H1 (cell line): ENCODE measurements around the gene PXMP4. TPM values are rescaled to one million over a fixed set of nuclear protein-coding genes. Genes with fewer than 3 reads are reported as not detected.

Experiments used
- CHD7 ChIP-seq: fragments of 300-600 bp; sonication (generic); IDR thresholded peaks from 2 replicates; pipeline ENCODE4 v1.7.1; 2012; ENCODE audit warnings: low read length, moderate library complexity, mild to moderate bottlenecking, inconsistent platforms; ENCODE audit not compliant: insufficient replicate concordance
- FOSL1 ChIP-seq: IDR thresholded peaks from 2 replicates; pipeline ENCODE4 v1.6.1; 2011; ENCODE audit warnings: mild to moderate bottlenecking, low read depth, low read length, moderate library complexity; ENCODE audit not compliant: insufficient read depth
- GTF2F1 ChIP-seq: IDR thresholded peaks from 2 replicates; pipeline ENCODE4 v1.6.1; 2012; ENCODE audit warnings: low read depth, low read length, improper control_type of control experiment, borderline replicate concordance
- JUN ChIP-seq: IDR thresholded peaks from 2 replicates; pipeline ENCODE4 v1.6.1; 2011; ENCODE audit warnings: low read depth, mild to moderate bottlenecking, improper control_type of control experiment, low read length
- PHF8 ChIP-seq: fragments of 200-600 bp; sonication (generic); conservative IDR thresholded peaks from 2 replicates; pipeline ENCODE4 v1.7.1; 2012; ENCODE audit warnings: low read depth, mild to moderate bottlenecking, inconsistent platforms, low read length, moderate library complexity
- SP1 ChIP-seq: IDR thresholded peaks from 2 replicates; pipeline ENCODE4 v1.6.1; 2011; ENCODE audit warnings: low read depth, low read length
- polyA plus RNA-seq, 7 experiments: library from polyadenylated mRNA; depleted of rRNA in 3 of 7; stranded (reverse) in 5 of 7; unstranded in 2 of 7; fragments of >200 nt in 5 of 7; fragments of 200-250 nt in 2 of 7; gene quantifications; 1 replicate in 5 of 7; 2 replicates in 1 of 7; 4 replicates in 1 of 7; pipeline versions ENCODE4 v1.2.1 to v1.2.3, GENCODE V29; 2011 to 2013; ENCODE audit warnings: missing spikeins in 2 of 7, mixed read lengths in 2 of 7
- total RNA-seq: library from RNA; stranded (reverse); fragmentation: NEBNext Ultra II Directional; extraction: Animal tissue kit (Norgen Biotek cat#: 25700); gene quantifications from 2 replicates; pipeline ENCODE4 v1.2.1, GENCODE V29; 2021

The PXMP4 gene
- total and polyA plus RNA-seq, 2 of the 8 experiments (the other 6 are each of a cell fraction or from before 2014, with no cell fraction given) = 3.3 to 3.4 TPM

DNA sequence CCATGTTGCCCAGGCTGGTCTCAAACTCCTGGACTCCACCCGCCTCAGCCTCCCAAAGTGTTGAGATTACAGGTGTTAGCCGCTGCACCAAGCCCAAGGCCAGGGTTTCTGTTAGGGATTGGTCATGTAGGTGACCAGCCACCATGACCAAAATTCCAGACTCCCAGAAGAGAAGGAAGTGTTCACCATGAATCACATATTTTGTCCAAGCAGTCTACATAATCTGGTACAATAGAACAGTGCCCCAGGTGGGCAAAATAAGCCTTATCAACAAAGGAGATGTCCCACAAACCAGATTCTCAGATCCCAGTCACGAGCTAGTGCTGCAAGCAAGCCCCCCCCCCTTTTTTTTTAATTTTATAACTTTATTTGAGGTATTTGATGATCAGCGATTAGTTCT is 31.7 kb upstream of the PXMP4 start (continued):
- no peak for TF ChIP-seq SP1
- TF ChIP-seq CHD7 = no peak
- TF ChIP-seq GTF2F1 = no peak
- no peak for TF ChIP-seq PHF8
- no peak for TF ChIP-seq JUN
- no peak for TF ChIP-seq FOSL1
